Neural cell (in vitro differentiated cells): ENCODE data around the gene TNIP2. TPM values are rescaled to one million over a fixed set of nuclear protein-coding genes. Genes with fewer than 3 reads are reported as not detected.

ENCODE experiments used
- H2AFZ ChIP-seq: fragments of 200-600, 300-800 bp; sonication (generic), shearing (Covaris generic); 2 replicates; pipeline ENCODE4 v1.6.0; 2014; ENCODE audit warnings: low read depth, mild to moderate bottlenecking, antibody characterized with exemption, low read length, moderate library complexity
- H3F3A ChIP-seq: fragments of 200-600 bp; shearing (Covaris generic); 2 replicates; pipeline ENCODE4 v1.6.1; 2016; ENCODE audit warnings: mild to moderate bottlenecking, moderate library complexity, mixed read lengths, antibody characterized with exemption, low read length; ENCODE audit not compliant: insufficient read depth, poor library complexity, severe bottlenecking
- H3K27ac ChIP-seq: fragments of 200-600, 300-800 bp; sonication (generic), shearing (Covaris generic); 2 replicates; pipeline ENCODE4 v1.5.1; 2014; ENCODE audit warnings: mild to moderate bottlenecking, low read length, moderate library complexity
- H3K27me3 ChIP-seq: fragments of 300-800, 200-600 bp; sonication (generic), shearing (Covaris generic); 2 replicates; pipeline ENCODE4 v1.6.0; 2014; ENCODE audit warnings: mild to moderate bottlenecking, low read depth, low read length, moderate library complexity; ENCODE audit not compliant: insufficient read depth
- H3K36me3 ChIP-seq: fragments of 300-800, 200-600 bp; sonication (generic), shearing (Covaris generic); 2 replicates; pipeline ENCODE4 v1.5.1; 2014; ENCODE audit warnings: mild to moderate bottlenecking, antibody characterized with exemption, low read length, moderate library complexity; ENCODE audit not compliant: insufficient read depth
- H3K4me2 ChIP-seq: fragments of 300-800, 200-600 bp; sonication (generic), shearing (Covaris generic); 2 replicates; pipeline ENCODE4 v1.6.0; 2014; ENCODE audit warnings: mild to moderate bottlenecking, low read length
- H3K4me3 ChIP-seq: fragments of 300-800, 200-600 bp; sonication (generic), shearing (Covaris generic); 2 replicates; pipeline ENCODE4 v1.5.1; 2014; ENCODE audit warnings: mild to moderate bottlenecking, low read length, moderate library complexity
- H3K79me2 ChIP-seq: fragments of 200-600 bp; shearing (Covaris generic); replicated peaks from 2 replicates; pipeline ENCODE4 v1.6.0; 2014; ENCODE audit warnings: mild to moderate bottlenecking, low read length, moderate library complexity; ENCODE audit not compliant: insufficient read depth
- H3K9ac ChIP-seq: fragments of 300-800, 200-600 bp; sonication (generic), shearing (Covaris generic); 2 replicates; pipeline ENCODE4 v1.6.1; 2016; ENCODE audit warnings: mild to moderate bottlenecking, low read length, mixed read lengths
- H3K9me2 ChIP-seq: fragments of 200-600 bp; shearing (Covaris generic); 2 replicates; pipeline ENCODE4 v1.6.1; 2016; ENCODE audit warnings: mild to moderate bottlenecking, low read length, mixed read lengths; ENCODE audit not compliant: insufficient read depth
- H3K9me3 ChIP-seq: fragments of 200-600, 300-800 bp; sonication (generic), shearing (Covaris generic); 2 replicates; pipeline ENCODE4 v1.6.1; 2016; ENCODE audit warnings: mild to moderate bottlenecking, mixed run types, low read length, moderate library complexity, mixed read lengths
- H4K20me1 ChIP-seq: fragments of 200-600 bp; shearing (Covaris generic); 2 replicates; pipeline ENCODE4 v1.6.1; 2016; ENCODE audit warnings: mild to moderate bottlenecking, mixed run types; ENCODE audit not compliant: insufficient read depth
- EP300 ChIP-seq: fragments of 450-650 bp; conservative IDR thresholded peaks from 2 replicates; pipeline ENCODE4 v1.6.1; 2014; ENCODE audit warnings: antibody characterized with exemption, mild to moderate bottlenecking, moderate library complexity; ENCODE audit not compliant: poor library complexity, severe bottlenecking
- EZH2 ChIP-seq: fragments of 200-600, 300-800 bp; shearing (Covaris generic), sonication (generic); IDR thresholded peaks from 2 replicates; pipeline ENCODE4 v1.6.1; 2014; ENCODE audit warnings: antibody characterized with exemption, low read length, borderline replicate concordance, mild to moderate bottlenecking; ENCODE audit not compliant: insufficient read depth, poor library complexity, severe bottlenecking
- MXI1 ChIP-seq: fragments of 450-650 bp; conservative IDR thresholded peaks from 2 replicates; pipeline ENCODE4 v1.6.1; 2014; ENCODE audit warnings: antibody characterized with exemption, mild to moderate bottlenecking; ENCODE audit not compliant: poor library complexity, severe bottlenecking
- POLR2AphosphoS5 ChIP-seq: IDR thresholded peaks from 2 replicates; pipeline ENCODE4 v1.6.1; 2012
- RAD21 ChIP-seq: fragments of 450-650 bp; conservative IDR thresholded peaks from 2 replicates; pipeline ENCODE4 v1.6.1; 2014; ENCODE audit warnings: antibody characterized with exemption, mild to moderate bottlenecking, moderate library complexity
- REST ChIP-seq: IDR thresholded peaks from 2 replicates; pipeline ENCODE4 v1.6.1; 2012; ENCODE audit warnings: borderline replicate concordance
- SMC3 ChIP-seq: fragments of 450-650 bp; conservative IDR thresholded peaks from 2 replicates; pipeline ENCODE4 v1.6.1; 2014; ENCODE audit warnings: antibody characterized with exemption, mild to moderate bottlenecking, moderate library complexity; ENCODE audit not compliant: poor library complexity
- TAF1 ChIP-seq: IDR thresholded peaks from 2 replicates; pipeline ENCODE4 v1.6.1; 2012; ENCODE audit warnings: low read depth
- polyA plus RNA-seq: library from polyadenylated mRNA; depleted of rRNA; stranded (reverse); fragments of >200 nt; gene quantifications from 2 replicates; pipeline ENCODE4 v1.2.3, GENCODE V29; 2014
- TF ChIP-seq, protein P1 (sequence below): fragments of 450-650 bp; IDR thresholded peaks from 2 replicates; pipeline ENCODE4 v1.5.1; 2014; ENCODE audit warnings: antibody characterized with exemption, mild to moderate bottlenecking, moderate library complexity; ENCODE audit not compliant: poor library complexity, severe bottlenecking

The TNIP2 gene
- polyA plus RNA-seq, 1 donor from 2014 or later = 13.0 TPM

DNA sequence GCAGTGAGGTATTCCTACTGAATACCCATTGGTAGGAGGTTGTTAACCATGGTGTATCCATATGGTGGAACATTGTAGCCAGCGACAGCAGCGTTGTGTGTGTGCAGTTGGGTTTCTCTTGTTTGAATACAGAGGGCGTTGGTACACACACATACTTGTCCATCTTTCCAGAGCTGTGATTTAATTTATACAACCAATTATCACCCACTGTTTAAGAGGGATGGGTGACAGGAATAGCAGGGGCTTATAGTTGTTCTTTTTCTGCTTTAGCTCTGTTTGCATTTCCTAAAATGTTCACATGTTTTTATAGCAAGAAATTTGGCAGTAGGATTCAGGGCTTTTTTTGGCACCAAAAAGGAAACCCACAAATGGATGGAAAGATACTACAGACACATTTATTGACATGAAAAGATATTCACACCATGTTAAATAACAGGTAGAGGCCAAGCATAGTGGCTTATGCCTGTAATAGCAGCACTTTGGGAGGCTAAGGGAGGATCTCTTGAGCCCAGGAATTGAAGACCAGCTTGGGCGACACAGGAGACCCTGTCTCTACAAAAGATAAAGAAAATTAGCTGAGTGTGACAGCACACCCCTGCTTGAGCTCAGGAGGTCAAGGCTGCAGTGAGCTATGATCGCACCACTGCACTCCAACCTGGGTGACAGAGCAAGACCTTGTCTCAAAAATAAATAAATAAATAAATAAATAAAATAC, 60.6 kb downstream of the TNIP2 start:
- H3K79me2 ChIP-seq = no peaks in the 10 kb centered on the region
- no peak overlapping the region for H2AFZ ChIP-seq
- no peaks in the 10 kb centered on the region for H3K9me2 ChIP-seq
- no peaks in the 10 kb centered on the region for H3F3A ChIP-seq
- H3K36me3 ChIP-seq = peaks cover 10% of the 10 kb centered on the region
- H3K27me3 ChIP-seq = no peaks in the 10 kb centered on the region
- no peak overlapping the region for H3K4me3 ChIP-seq
- H3K9ac ChIP-seq = no peak overlapping the region
- no peak overlapping the region for H3K27ac ChIP-seq
- no peaks in the 10 kb centered on the region for H4K20me1 ChIP-seq
- TF ChIP-seq MXI1 (no peak), RAD21 (no peak), EP300 (no peak), EZH2 (no peak), POLR2AphosphoS5 (no peak), TAF1 (no peak), SMC3 (no peak), REST (no peak)
- TF ChIP-seq, protein P1, sequence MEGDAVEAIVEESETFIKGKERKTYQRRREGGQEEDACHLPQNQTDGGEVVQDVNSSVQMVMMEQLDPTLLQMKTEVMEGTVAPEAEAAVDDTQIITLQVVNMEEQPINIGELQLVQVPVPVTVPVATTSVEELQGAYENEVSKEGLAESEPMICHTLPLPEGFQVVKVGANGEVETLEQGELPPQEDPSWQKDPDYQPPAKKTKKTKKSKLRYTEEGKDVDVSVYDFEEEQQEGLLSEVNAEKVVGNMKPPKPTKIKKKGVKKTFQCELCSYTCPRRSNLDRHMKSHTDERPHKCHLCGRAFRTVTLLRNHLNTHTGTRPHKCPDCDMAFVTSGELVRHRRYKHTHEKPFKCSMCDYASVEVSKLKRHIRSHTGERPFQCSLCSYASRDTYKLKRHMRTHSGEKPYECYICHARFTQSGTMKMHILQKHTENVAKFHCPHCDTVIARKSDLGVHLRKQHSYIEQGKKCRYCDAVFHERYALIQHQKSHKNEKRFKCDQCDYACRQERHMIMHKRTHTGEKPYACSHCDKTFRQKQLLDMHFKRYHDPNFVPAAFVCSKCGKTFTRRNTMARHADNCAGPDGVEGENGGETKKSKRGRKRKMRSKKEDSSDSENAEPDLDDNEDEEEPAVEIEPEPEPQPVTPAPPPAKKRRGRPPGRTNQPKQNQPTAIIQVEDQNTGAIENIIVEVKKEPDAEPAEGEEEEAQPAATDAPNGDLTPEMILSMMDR = no peak
- H3K9me3 ChIP-seq = no peaks in the 10 kb centered on the region
- no peak overlapping the region for H3K4me2 ChIP-seq

- Histone ChIP-seq H3K36me3 (peaks cover 7% of the 10 kb centered on the region), H3K9me2 (no peaks in the 10 kb centered on the region), H3K4me2 (no peak overlapping the region), H3K9ac (no peak overlapping the region), H3K27ac (no peak overlapping the region), H3K9me3 (no peaks in the 10 kb centered on the region), H3K27me3 (no peaks in the 10 kb centered on the region), H3K4me3 (no peak overlapping the region), H3K79me2 (no peaks in the 10 kb centered on the region), H2AFZ (no peak overlapping the region), H4K20me1 (no peaks in the 10 kb centered on the region), H3F3A (no peaks in the 10 kb centered on the region)
- TF ChIP-seq EP300 = no peak
- TF ChIP-seq, protein P1 = no peak
- TF ChIP-seq POLR2AphosphoS5 = no peak
- no peak for TF ChIP-seq EZH2
- no peak for TF ChIP-seq MXI1
- TF ChIP-seq SMC3 = no peak
- no peak for TF ChIP-seq REST
- TF ChIP-seq RAD21 = no peak
- TF ChIP-seq TAF1 = no peak
These were observed 61.4 kb downstream of the TNIP2 start for GRCh38 chr4:2694691-2695090.
